KMS-11 (cell line): ENCODE data around the gene PIGS.

ENCODE experiments used
- H2AFZ ChIP-seq: fragments of 200-600 bp; sonication (generic); 2 replicates; pipeline ENCODE4 v1.6.1; 2016; ENCODE audit warnings: antibody characterized with exemption, mixed run types, low read depth
- H3K27ac ChIP-seq: fragments of 200-600 bp; sonication (generic); 2 replicates; pipeline ENCODE4 v1.6.1; 2016; ENCODE audit warnings: mild to moderate bottlenecking, mixed run types
- H3K27me3 ChIP-seq: fragments of 200-600 bp; sonication (generic); 2 replicates; pipeline ENCODE4 v1.6.1; 2017; ENCODE audit warnings: mild to moderate bottlenecking, low read depth, mixed run types, moderate library complexity; ENCODE audit not compliant: insufficient read depth
- H3K36me3 ChIP-seq: fragments of 200-600 bp; sonication (generic); 2 replicates; pipeline ENCODE4 v1.6.1; 2017; ENCODE audit warnings: mild to moderate bottlenecking, mixed run types; ENCODE audit not compliant: insufficient read depth
- H3K4me1 ChIP-seq: fragments of 200-600 bp; sonication (generic); 2 replicates; pipeline ENCODE4 v1.6.1; 2016; ENCODE audit warnings: mild to moderate bottlenecking, low read depth, mixed run types; ENCODE audit not compliant: poor library complexity, severe bottlenecking
- H3K4me2 ChIP-seq: fragments of 200-600 bp; sonication (generic); 2 replicates; pipeline ENCODE4 v1.7.0; 2016; ENCODE audit warnings: mild to moderate bottlenecking, mixed run types
- H3K4me3 ChIP-seq: fragments of 200-600 bp; sonication (generic); IDR thresholded peaks from 2 replicates; pipeline ENCODE4 v1.6.1; 2017; ENCODE audit warnings: low read depth, low read length, mixed read lengths; ENCODE audit not compliant: insufficient read depth
- H3K79me2 ChIP-seq: fragments of 200-600 bp; sonication (generic); 2 replicates; pipeline ENCODE4 v1.6.1; 2016; ENCODE audit warnings: low read depth, mixed run types; ENCODE audit not compliant: insufficient read depth
- H3K9ac ChIP-seq: fragments of 200-600 bp; sonication (generic); 2 replicates; pipeline ENCODE4 v1.6.1; 2016; ENCODE audit warnings: mild to moderate bottlenecking, mixed run types
- H4K20me1 ChIP-seq: fragments of 200-600 bp; sonication (generic); 2 replicates; pipeline ENCODE4 v1.6.1; 2016; ENCODE audit warnings: mild to moderate bottlenecking, mixed run types; ENCODE audit not compliant: insufficient read depth
- TF ChIP-seq, protein P1 (sequence below): fragments of 200-600 bp; sonication (generic); conservative IDR thresholded peaks from 2 replicates; pipeline ENCODE4 v1.6.1; 2017; ENCODE audit warnings: low read depth, mild to moderate bottlenecking, antibody characterized with exemption, low read length, moderate library complexity, mixed read lengths

The PIGS gene

DNA sequence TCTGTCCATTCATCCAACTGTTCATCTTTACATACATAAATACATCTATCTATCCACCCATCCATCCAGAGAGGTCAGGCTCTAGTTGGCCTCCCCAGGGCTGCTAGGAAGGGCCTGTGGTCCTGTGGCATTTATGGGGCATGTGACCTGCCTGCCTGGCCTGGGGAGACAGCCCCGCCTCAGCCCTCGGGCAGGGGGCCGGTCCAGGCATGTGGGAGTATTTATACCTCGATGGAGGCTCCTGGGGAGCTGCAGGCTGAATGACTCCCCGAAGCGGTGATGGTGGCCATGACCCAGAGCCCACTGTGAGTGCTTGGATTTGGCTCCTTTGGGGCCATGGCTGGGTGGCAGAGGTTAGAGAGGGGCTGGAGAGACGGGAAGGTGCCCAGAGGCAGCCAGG, 57.8 kb downstream of the PIGS start:
- TF ChIP-seq, protein P1, sequence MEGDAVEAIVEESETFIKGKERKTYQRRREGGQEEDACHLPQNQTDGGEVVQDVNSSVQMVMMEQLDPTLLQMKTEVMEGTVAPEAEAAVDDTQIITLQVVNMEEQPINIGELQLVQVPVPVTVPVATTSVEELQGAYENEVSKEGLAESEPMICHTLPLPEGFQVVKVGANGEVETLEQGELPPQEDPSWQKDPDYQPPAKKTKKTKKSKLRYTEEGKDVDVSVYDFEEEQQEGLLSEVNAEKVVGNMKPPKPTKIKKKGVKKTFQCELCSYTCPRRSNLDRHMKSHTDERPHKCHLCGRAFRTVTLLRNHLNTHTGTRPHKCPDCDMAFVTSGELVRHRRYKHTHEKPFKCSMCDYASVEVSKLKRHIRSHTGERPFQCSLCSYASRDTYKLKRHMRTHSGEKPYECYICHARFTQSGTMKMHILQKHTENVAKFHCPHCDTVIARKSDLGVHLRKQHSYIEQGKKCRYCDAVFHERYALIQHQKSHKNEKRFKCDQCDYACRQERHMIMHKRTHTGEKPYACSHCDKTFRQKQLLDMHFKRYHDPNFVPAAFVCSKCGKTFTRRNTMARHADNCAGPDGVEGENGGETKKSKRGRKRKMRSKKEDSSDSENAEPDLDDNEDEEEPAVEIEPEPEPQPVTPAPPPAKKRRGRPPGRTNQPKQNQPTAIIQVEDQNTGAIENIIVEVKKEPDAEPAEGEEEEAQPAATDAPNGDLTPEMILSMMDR, result no peak
- Histone ChIP-seq H3K27me3 (peaks cover 51% of the 10 kb centered on the region), H3K4me2 (no peak overlapping the region), H2AFZ (no peak overlapping the region), H3K79me2 (no peaks in the 10 kb centered on the region), H3K27ac (no peak overlapping the region), H3K36me3 (no peaks in the 10 kb centered on the region), H4K20me1 (no peaks in the 10 kb centered on the region), H3K9ac (no peak overlapping the region), H3K4me1 (peaks cover 5% of the 10 kb centered on the region), H3K4me3 (no peak overlapping the region)

DNA sequence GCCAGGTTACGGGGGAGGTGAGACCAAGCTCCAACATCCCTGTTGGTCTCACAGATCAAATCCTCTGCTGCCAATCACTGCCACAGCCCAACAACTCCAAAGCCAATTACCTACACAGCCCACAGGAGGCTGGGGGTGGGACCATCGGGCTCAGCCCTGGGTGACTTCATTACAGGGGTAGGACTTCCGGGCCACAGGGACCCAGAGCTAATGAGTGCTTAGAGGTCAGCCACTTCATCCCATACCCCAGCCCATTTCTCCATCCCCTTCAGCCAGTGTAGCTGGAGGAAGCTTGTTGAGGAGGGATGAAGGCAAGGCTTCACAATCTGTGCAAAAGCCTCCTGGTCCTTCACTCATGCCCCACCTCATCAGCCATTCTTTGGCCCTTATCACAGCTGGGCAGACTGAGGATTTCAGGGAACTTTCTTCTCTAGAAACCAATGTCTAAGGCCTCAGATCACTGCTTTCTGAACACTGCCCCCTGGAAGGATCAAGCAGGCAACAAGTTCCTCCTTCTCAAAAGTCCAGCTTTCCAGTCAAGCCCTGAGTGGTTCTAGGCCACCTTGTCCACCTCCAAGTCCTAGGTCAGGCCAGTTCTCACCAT, 59.4 kb downstream of the PIGS start:
- no peak overlapping the region for H3K4me2 ChIP-seq
- no peak overlapping the region for H3K4me3 ChIP-seq
- H3K4me1 ChIP-seq, result no peaks in the 10 kb centered on the region
- H3K9ac ChIP-seq, result no peak overlapping the region
- H4K20me1 ChIP-seq, result no peaks in the 10 kb centered on the region
- no peaks in the 10 kb centered on the region for H3K36me3 ChIP-seq
- H3K27ac ChIP-seq, result no peak overlapping the region
- H3K79me2 ChIP-seq, result no peaks in the 10 kb centered on the region
- no peak overlapping the region for H2AFZ ChIP-seq
- TF ChIP-seq, protein P1, result no peak
- peaks cover 60% of the 10 kb centered on the region for H3K27me3 ChIP-seq

DNA sequence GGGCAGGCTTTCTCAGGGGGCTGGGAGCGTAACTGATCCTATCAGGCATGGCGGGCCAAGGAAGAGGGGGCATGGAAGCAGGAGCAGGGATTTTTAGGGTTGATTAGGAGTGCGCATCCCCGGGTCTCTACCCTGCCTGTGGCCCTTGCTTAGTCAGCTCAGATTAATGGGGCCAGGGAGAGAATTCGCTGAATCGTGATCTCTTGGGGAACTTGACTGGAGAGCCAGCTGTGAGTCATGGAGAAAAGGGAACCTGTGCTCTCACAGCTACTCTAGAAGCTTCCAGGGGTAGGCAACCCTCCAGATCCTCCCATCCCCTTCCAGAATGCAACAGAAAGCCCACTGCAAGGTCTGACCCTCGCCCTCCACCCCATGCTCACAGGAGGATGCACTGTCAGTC, 61.5 kb downstream of the PIGS start:
- no peak overlapping the region for H3K4me3 ChIP-seq
- H3K36me3 ChIP-seq, result no peaks in the 10 kb centered on the region
- H2AFZ ChIP-seq, result no peak overlapping the region
- no peak overlapping the region for H3K4me2 ChIP-seq
- no peak overlapping the region for H3K27ac ChIP-seq
- H3K79me2 ChIP-seq, result no peaks in the 10 kb centered on the region
- H4K20me1 ChIP-seq, result no peaks in the 10 kb centered on the region
- H3K4me1 ChIP-seq, result no peaks in the 10 kb centered on the region
- H3K27me3 ChIP-seq, result peaks cover 56% of the 10 kb centered on the region
- H3K9ac ChIP-seq, result no peak overlapping the region
- TF ChIP-seq, protein P1, result no peak

DNA sequence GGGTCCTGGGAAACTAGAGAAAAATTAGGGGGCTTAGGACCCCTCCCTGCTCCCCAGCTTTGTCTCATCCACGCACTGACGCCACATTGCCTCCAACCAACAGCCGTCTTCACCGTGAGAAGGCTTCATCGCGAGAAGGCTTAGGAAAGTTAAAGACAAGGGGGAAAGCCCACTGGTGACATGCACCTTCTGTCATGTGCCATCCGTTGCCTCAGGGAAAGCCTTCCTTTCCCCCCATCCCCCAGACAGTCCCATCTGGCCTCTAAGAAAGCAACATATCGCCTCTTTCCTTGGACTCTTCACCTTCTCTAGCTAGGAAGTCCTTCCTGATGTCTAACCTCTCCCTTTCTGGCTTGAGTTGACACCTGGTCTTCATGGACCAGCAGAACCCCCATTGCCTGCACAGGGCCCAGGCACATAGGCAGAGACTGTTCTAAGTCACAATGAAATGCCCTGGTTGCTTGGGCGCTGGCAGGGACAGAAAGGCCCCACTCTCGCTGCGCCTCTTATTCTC, 63.1 kb downstream of the PIGS start:
- Histone ChIP-seq H2AFZ (no peak overlapping the region), H3K4me3 (no peak overlapping the region), H3K36me3 (no peaks in the 10 kb centered on the region), H3K4me1 (no peaks in the 10 kb centered on the region), H3K27me3 (peaks cover 43% of the 10 kb centered on the region), H3K79me2 (no peaks in the 10 kb centered on the region), H3K9ac (no peak overlapping the region), H4K20me1 (no peaks in the 10 kb centered on the region), H3K27ac (no peak overlapping the region), H3K4me2 (no peak overlapping the region)
- TF ChIP-seq, protein P1, result no peak
